Stimulated activated naive B cell treated with anti-CD40 and anti-IgM and Interleukin-4, amounts not matched to agents 10 μg/mL and 1 μg/mL and 100 μg/mL, for 72 hours (primary cell): ENCODE data around the gene KCNG1.
A peak's percentile ranks its signal among the peaks of the same experiment; 100 is the strongest.

Experiments used
- ATAC-seq, 2 donors: fragments of 150-1000 bp; cut with Tn5 transposase; replicated peaks; 2 replicates each; pipeline ENCODE4 v1.10.0; 2021; ENCODE audit warnings: moderate library complexity in 1 of 2
- DNase-seq: peaks from one replicate; pipeline ENCODE4 v3.0.0; 2021
- H3K27ac Mint-ChIP-seq: one replicate; pipeline ENCODE4 v1.8.0; 2022; ENCODE audit warnings: mild to moderate bottlenecking, mixed read lengths
- H3K27me3 Mint-ChIP-seq, 2 donors: one replicate each; pipeline ENCODE4 v1.8.0; 2022; ENCODE audit warnings: mixed read lengths in 2 of 2
- H3K36me3 Mint-ChIP-seq, 2 donors: one replicate each; pipeline ENCODE4 v1.8.0; 2022; ENCODE audit warnings: mixed read lengths in 2 of 2, mild to moderate bottlenecking in 1 of 2
- H3K4me1 Mint-ChIP-seq, 2 donors: one replicate each; pipeline ENCODE4 v1.8.0; 2022; ENCODE audit warnings: mixed read lengths in 2 of 2, mild to moderate bottlenecking in 1 of 2
- H3K4me3 Mint-ChIP-seq, 2 donors: one replicate each; pipeline ENCODE4 v1.8.0; 2022; ENCODE audit warnings: mild to moderate bottlenecking in 2 of 2, mixed read lengths in 2 of 2, moderate library complexity in 1 of 2
- H3K9me3 Mint-ChIP-seq, 2 donors: one replicate each; pipeline ENCODE4 v1.8.0; 2022; ENCODE audit warnings: mixed read lengths in 2 of 2, mild to moderate bottlenecking in 1 of 2

Gene KCNG1

DNA sequence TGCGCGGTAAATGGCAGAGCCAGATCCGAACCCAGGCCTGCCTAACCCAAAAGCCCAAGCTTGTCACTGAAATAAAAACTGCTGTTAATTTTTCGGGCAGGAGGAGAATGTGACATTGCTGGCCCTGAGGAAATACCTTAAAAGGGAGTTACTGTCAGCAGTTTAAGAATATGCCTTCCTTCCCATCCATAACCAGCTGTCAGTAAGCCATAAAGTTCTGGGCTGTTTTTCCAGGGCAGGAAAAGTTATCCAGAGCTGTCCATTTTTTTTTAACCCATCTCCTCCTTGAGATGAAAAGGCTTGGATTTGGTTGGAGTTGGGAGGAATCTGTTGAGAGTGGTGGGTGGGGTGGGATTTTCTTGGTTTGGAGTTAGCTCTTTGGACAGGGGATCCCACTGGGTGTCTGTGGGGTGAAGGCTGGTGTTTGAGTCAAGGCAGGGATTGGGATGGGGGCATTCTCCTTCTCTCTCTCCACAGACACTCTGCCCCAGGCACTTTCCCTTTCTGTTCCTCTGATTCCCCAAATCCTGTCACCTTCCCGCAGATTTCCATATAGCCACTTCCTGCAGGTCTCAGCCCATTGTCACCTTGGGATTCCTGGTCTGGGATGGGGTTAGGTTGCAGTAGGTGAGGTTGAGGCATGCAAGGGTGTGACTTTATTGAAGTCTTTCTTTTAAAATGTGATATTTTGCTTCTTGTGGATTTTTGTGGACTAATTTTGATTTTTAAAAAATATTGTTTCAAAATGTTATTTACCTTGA, 4.3 kb upstream of the KCNG1 start:
- H3K36me3 Mint-ChIP-seq, result no peaks in the 10 kb centered on the region
- no peak overlapping the region for H3K27ac Mint-ChIP-seq
- peaks cover 5 to 8% of the 10 kb centered on the region in 2 donors for H3K9me3 Mint-ChIP-seq
- ATAC-seq (no peak), DNase-seq (no peak)
- H3K27me3 Mint-ChIP-seq, result peaks cover 65 to 86% of the 10 kb centered on the region in 2 donors
- peaks cover 18 to 27% of the 10 kb centered on the region in 2 donors for H3K4me1 Mint-ChIP-seq
- no peak overlapping the region for H3K4me3 Mint-ChIP-seq

DNA sequence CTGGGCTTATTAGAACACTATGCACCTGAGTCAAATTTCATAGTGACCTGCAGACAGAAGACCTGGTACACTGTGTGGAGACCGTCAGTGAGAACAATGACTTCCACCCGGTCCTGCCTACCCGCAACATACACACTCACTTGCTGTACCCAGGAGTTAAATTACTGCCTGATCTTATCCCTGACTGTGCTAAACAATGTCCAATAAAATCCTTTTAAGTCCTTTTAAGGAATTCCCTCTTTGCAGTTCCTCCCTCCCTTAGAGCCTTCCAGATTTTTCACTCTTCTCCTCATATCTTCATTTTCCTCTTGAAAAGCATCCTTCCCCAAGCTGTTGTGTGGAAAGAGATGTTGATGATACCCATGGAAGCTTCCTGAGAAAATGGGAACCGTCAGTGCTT, 3.4 kb upstream of the KCNG1 start:
- no peak overlapping the region for H3K27ac Mint-ChIP-seq
- no peak for ATAC-seq
- DNase-seq, result no peak
- H3K9me3 Mint-ChIP-seq, result no peaks in the 10 kb centered on the region
- H3K36me3 Mint-ChIP-seq, result no peaks in the 10 kb centered on the region
- peaks cover 24 to 36% of the 10 kb centered on the region in 2 donors for H3K4me1 Mint-ChIP-seq
- no peak overlapping the region for H3K4me3 Mint-ChIP-seq
- peaks cover 64 to 86% of the 10 kb centered on the region in 2 donors for H3K27me3 Mint-ChIP-seq

- Mint-ChIP-seq H3K9me3 (no peaks in the 10 kb centered on the region), H3K36me3 (no peaks in the 10 kb centered on the region), H3K4me3 (no peak overlapping the region), H3K4me1 (peaks cover 30 to 39% of the 10 kb centered on the region in 2 donors), H3K27ac (no peak overlapping the region), H3K27me3 (peaks cover 59 to 88% of the 10 kb centered on the region in 2 donors)
- DNase-seq (no peak), ATAC-seq (no peak)
These were observed 1.9 kb upstream of the KCNG1 start for GRCh38 chr20:51024761-51025160.

GRCh38 chr20:51023617-51024155, 779 bp upstream of the KCNG1 start:
- Mint-ChIP-seq H3K4me1 (peaks cover 27 to 37% of the 10 kb centered on the region in 2 donors), H3K4me3 (peak overlapping the region; percentile 78 to 79), H3K27ac (peak overlapping the region; percentile 67), H3K27me3 (peaks cover 56 to 88% of the 10 kb centered on the region in 2 donors), H3K9me3 (no peaks in the 10 kb centered on the region), H3K36me3 (peaks cover 0 to 3% of the 10 kb centered on the region in 2 donors)
- DNase-seq (no peak), ATAC-seq (no peak)

DNA sequence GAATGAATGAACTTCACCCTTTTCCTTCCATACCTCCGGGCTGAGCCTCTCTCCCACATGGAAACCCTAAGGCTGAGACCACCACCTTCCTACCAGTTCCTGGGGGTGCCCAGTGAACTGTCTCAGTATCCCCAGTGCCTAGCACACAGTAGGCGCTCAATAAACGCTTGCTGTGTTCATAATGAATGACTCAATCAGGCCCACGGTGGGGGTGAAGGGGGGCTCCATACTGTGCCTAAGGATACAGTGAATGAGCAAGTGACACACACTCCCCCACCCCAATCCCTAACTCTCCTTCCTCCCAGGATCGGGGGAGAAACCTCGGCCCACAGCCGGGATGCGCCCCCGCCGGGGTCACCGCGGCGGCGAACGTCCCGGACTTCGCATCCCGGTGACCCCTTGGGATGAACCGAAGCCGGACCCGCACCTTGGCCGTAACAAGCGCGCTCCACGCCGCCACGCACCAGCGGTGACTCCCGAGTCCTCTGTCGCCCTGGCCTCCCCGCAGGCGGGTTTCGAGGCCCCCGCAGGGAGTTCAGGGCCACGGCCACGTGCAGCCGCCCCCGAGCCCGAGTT, 592 bp downstream of the KCNG1 start:
- H3K36me3 Mint-ChIP-seq, result peaks cover under 1 to 4% of the 10 kb centered on the region in 2 donors
- H3K9me3 Mint-ChIP-seq, result no peaks in the 10 kb centered on the region
- ATAC-seq (no peak), DNase-seq (no peak)
- peaks cover 49 to 82% of the 10 kb centered on the region in 2 donors for H3K27me3 Mint-ChIP-seq
- peak overlapping the region; percentile 83 for H3K27ac Mint-ChIP-seq
- peaks cover 27 to 44% of the 10 kb centered on the region in 2 donors for H3K4me1 Mint-ChIP-seq
- H3K4me3 Mint-ChIP-seq, result peak overlapping the region; percentile 67 to 78

DNA sequence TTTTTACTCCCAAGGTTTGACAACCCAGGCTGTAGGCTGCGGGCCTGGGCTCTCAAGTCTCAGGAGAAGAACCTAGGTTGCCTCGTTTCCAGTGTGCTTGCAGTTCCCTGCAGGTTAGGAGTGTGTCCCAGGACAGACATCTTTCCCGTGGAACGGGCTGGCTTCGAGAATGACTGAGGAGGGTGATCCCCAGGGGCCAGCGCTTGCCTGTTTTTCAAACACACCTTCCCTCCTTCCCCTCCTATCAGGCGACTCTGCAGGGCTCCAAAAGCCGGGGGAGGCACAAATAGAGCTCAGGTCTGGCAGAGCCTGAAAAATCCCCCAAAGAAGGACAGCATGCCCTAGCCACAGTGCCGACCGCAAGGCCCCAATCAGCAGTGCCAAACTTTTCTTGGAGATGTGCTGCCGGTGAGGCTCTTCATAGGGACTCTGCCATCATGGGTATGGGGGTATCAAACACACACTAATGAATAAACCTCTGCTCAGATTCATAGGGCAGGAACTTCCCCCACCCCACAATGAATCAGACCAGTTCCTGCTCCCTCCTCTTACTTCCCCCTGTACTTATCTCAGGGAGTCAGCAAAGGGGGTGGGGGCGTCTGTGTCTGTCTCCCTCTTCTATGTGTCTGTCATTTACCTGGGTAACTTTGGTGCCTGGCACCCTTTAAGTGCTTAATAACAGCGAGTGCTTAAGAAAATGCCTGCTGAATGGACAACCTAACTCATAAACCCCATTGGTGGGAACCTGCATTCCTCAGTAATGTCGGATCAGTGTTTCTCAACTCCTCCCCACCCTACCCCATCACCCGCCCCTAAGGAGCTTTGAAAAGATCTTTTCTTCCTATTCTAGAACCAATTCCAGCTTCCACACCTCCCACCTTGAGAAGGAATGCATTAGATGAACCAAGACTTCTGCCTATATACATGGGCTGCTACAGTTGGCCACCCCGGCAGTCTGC, 1.6 kb downstream of the KCNG1 start:
- Mint-ChIP-seq H3K9me3 (no peaks in the 10 kb centered on the region), H3K27me3 (peaks cover 47 to 76% of the 10 kb centered on the region in 2 donors), H3K4me1 (peaks cover 29 to 52% of the 10 kb centered on the region in 2 donors), H3K27ac (peak overlapping the region; percentile 25), H3K4me3 (peak overlapping the region; percentile 67 to 78), H3K36me3 (peaks cover 5 to 7% of the 10 kb centered on the region in 2 donors)
- DNase-seq (no peak), ATAC-seq (peak; percentile 25 to 33)

GRCh38 chr20:51020657-51021056, 2.2 kb downstream of the KCNG1 start:
- no peak for DNase-seq
- peak overlapping the region; percentile 67 to 78 for H3K4me3 Mint-ChIP-seq
- H3K4me1 Mint-ChIP-seq, result peaks cover 31 to 55% of the 10 kb centered on the region in 2 donors
- no peak for ATAC-seq
- peaks cover 46 to 73% of the 10 kb centered on the region in 2 donors for H3K27me3 Mint-ChIP-seq
- peaks cover 5 to 7% of the 10 kb centered on the region in 2 donors for H3K36me3 Mint-ChIP-seq
- no peak overlapping the region for H3K27ac Mint-ChIP-seq
- H3K9me3 Mint-ChIP-seq, result no peaks in the 10 kb centered on the region

DNA sequence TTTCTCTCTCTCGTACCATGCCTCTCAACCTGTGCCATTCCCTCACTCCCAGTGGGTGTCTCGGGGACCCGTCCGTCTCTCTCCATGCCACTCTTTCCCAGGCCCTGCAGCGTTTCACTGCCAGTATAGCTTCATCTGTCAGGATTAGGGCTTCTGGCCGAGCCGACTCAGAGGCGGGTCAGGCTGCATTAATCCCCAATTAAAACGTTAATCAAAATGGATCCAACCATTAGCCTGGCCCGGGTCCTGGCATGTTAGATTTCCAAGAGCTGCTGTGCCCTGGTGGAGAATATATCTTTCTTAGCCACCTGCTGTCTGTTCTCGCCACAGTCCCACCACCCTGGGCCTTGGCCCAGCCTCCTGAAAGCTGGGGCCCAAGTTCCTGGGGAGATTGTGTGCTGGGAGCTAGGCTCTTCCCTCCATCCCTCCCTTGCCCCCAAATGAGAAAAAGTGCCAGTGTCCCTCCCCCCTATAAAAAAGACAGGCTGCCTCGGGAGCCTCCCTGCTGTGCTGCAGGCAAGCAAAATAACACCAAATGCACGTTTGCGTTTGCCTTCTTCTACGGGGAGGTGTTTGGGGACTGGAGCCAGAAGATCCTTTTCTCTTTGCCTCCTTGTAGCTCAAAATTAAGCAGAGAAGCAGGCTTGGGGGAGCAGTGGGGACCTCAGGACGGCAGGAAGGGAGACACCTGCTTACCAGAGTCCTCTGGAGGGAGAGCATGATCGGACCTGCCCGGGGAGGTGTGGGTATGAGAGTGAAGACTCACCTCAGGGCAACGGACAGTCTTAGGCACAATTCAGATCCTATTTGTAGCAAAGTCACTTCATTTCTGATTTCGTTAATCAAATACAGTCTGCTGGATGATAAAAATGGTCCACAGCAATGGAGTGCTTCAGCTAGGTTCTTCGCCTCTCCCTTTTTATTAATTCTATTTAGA, 3.0 kb downstream of the KCNG1 start:
- no peak overlapping the region for H3K4me3 Mint-ChIP-seq
- ATAC-seq, result no peak
- H3K4me1 Mint-ChIP-seq, result peaks cover 38 to 62% of the 10 kb centered on the region in 2 donors
- DNase-seq, result no peak
- no peaks in the 10 kb centered on the region for H3K9me3 Mint-ChIP-seq
- H3K27ac Mint-ChIP-seq, result peak overlapping the region; percentile 53
- peaks cover 5 to 14% of the 10 kb centered on the region in 2 donors for H3K36me3 Mint-ChIP-seq
- peaks cover 48 to 73% of the 10 kb centered on the region in 2 donors for H3K27me3 Mint-ChIP-seq

GRCh38 chr20:51017251-51017650, 5.7 kb downstream of the KCNG1 start:
- Mint-ChIP-seq H3K36me3 (peaks cover 5 to 14% of the 10 kb centered on the region in 2 donors), H3K9me3 (no peaks in the 10 kb centered on the region), H3K4me1 (peaks cover 33 to 51% of the 10 kb centered on the region in 2 donors), H3K27me3 (peaks cover 43 to 64% of the 10 kb centered on the region in 2 donors), H3K27ac (peak overlapping the region; percentile 7), H3K4me3 (no peak overlapping the region)
- ATAC-seq (no peak), DNase-seq (no peak)

DNA sequence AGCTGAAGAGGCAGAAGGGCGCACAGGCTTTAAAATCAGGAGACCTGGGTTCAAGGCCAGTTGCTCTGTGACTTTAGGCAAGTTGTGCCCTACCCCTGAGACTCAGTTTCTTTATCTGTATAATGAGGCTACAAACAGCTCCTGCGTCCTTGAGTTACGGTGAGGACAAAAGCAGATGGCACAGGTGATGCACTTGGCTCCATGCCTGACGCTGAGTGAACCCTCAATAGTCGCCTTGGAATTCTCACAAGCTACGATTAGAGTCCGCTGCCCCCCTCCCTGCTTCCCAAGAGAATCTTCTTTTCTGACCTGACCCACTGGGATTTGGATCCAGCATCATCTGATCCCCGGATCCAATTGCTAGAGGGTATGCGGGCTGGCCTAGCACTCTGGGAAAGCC, 6.4 kb downstream of the KCNG1 start:
- peaks cover 5 to 14% of the 10 kb centered on the region in 2 donors for H3K36me3 Mint-ChIP-seq
- DNase-seq (no peak), ATAC-seq (no peak)
- H3K9me3 Mint-ChIP-seq, result no peaks in the 10 kb centered on the region
- no peak overlapping the region for H3K4me3 Mint-ChIP-seq
- H3K27ac Mint-ChIP-seq, result no peak overlapping the region
- peaks cover 26 to 44% of the 10 kb centered on the region in 2 donors for H3K4me1 Mint-ChIP-seq
- H3K27me3 Mint-ChIP-seq, result peaks cover 37 to 57% of the 10 kb centered on the region in 2 donors

DNA sequence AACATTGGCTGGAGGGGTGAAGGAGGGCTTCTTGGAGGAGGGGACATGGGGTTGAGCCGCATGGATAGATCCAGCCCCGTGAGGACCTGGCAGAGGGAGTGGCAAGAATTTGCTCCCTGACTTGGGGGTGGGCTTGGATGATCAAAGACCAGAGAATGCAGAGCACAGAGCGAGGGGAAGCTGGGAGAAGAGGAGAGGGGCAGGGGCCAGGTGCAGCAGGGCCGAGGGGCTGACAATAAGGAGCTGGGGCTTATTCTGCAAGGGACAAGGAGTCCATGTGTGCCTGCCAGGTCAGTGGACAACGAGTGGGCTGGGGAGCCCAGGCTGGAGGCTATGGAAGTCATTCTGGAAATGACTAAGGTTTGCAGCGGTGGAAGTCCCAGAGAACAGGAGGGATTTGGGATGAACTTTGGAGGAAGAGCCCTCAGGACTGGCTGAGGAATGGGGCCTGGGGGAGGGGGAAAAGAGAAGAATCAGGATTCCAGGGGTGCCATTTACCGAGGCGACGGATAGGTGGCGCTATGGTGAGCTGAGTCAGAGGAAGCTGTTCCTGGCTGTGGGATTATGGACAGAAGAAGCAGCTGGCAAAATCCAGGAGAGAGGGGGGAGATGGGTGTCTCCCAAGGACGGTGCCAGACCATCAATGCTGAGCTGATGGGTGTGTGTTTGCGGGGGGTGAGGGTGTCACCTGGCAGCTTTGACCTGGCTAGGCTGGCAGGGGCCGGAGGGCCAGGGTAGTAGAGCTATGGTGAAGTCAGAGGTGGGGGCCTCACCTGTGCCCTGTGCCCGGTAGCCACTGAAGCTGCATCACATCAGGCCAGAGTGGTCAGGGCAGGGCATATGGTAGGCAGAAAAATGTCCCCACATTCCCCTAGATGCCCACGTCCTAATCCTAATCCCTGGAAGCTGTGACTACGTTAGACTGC, 7.8 kb downstream of the KCNG1 start:
- Mint-ChIP-seq H3K4me1 (peaks cover 20 to 36% of the 10 kb centered on the region in 2 donors), H3K27ac (no peak overlapping the region), H3K4me3 (no peak overlapping the region), H3K36me3 (peaks cover 5 to 14% of the 10 kb centered on the region in 2 donors), H3K9me3 (no peaks in the 10 kb centered on the region), H3K27me3 (peaks cover 32 to 44% of the 10 kb centered on the region in 2 donors)
- ATAC-seq (no peak), DNase-seq (no peak)

DNA sequence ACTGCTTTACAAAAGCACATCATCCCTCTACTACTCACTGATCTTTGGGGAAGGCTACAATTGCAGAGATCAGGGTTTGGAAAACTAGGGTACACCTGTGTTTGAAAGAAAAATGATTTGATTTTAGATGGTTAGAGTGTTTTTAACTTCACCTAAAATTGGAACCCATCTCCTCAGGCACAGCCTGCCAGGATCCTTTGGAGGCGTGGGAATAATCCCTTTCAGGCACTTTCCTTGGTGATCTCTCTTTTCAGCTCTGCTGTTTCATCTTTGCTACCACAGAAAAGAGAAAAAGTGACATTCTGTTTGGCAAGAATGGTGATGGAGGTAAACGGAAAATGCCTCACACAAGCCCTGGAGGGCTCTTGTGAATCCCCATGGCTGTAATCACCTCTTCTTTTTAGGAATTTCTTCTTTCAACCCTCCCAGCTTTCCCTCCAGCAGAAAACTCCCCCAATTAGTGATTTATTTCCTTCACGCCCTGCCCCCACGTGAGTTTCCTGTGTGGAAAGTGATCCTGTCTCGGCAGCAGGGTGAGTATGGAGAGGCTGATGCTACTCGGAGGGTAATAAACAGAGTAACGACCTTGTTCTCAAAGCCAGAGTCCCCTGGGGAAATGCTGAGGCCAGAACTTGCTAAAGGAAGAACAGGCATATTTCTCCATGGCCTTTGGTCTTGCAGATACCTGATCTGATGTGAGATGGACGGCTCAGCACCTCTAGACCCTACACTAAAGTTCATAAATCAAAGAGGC, 9.2 kb downstream of the KCNG1 start:
- no peak for DNase-seq
- H3K27ac Mint-ChIP-seq, result no peak overlapping the region
- peaks cover 17 to 35% of the 10 kb centered on the region in 2 donors for H3K4me1 Mint-ChIP-seq
- H3K9me3 Mint-ChIP-seq, result no peaks in the 10 kb centered on the region
- H3K27me3 Mint-ChIP-seq, result peaks cover 23 to 36% of the 10 kb centered on the region in 2 donors
- peaks cover 8 to 19% of the 10 kb centered on the region in 2 donors for H3K36me3 Mint-ChIP-seq
- no peak for ATAC-seq
- H3K4me3 Mint-ChIP-seq, result no peak overlapping the region
